GM19467 (cell line): ENCODE data around the gene CAPN12.

ENCODE experiments used
- ATAC-seq: cut with Tn5 transposase; IDR thresholded peaks from one replicate; pipeline ENCODE4 v1.9.1; 2021; ENCODE audit warnings: mild to moderate bottlenecking, moderate library complexity; ENCODE audit not compliant: unreplicated experiment

Gene CAPN12

GRCh38 chr19:38682872-38683392 lies 61.3 kb downstream of the CAPN12 start:
- no peak for ATAC-seq

GRCh38 chr19:38682195-38682867 lies 61.9 kb downstream of the CAPN12 start:
- ATAC-seq = no peak
